GM20000 (cell line): Measurements from ENCODE around the gene SKI.

Source experiments
- DNase-seq: peaks from one replicate; pipeline ENCODE4 v3.0.0; 2012; ENCODE audit warnings: low spot score
- TF ChIP-seq, protein P1 (sequence below): IDR thresholded peaks from 2 replicates; pipeline ENCODE4 v1.5.1; 2012; ENCODE audit warnings: mild to moderate bottlenecking, control low read depth; ENCODE audit errors: extremely low read depth, missing control alignments

SKI gene

DNA sequence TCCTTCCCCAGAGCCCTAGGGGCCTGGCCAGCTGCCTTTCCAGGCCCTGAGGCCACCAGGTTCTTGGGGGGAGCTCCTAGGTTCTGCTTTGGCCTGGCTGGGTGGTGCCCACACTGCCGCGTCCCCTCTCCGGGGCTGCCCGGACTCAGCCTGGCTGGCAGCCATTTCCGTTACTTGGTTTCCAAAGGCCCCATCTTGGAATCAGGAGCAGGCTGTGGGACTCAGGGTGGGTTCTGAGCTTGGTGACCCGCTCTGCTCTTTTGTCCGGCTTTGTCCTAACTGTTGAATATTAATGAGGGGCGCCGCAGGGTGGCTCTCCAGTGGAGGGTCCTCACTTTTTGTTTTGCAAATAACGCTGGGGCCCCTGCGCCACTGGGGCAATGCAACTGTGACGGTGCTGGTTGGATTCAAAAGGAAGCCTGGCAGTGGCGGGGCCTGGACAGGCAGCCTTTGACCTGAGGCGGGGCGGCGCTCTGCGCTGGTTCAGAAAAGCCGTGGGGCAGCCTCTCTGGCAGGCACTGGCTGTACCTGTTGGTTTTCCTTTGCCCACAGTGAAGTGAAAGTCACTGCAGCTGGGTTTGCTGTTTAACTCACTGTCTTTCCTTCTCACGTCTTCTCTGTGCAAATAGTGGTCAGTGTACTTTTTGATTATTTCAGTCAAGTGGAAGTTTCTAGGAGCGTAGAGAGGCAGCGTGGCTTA is 20.2 kb downstream of the SKI start:
- TF ChIP-seq, protein P1, sequence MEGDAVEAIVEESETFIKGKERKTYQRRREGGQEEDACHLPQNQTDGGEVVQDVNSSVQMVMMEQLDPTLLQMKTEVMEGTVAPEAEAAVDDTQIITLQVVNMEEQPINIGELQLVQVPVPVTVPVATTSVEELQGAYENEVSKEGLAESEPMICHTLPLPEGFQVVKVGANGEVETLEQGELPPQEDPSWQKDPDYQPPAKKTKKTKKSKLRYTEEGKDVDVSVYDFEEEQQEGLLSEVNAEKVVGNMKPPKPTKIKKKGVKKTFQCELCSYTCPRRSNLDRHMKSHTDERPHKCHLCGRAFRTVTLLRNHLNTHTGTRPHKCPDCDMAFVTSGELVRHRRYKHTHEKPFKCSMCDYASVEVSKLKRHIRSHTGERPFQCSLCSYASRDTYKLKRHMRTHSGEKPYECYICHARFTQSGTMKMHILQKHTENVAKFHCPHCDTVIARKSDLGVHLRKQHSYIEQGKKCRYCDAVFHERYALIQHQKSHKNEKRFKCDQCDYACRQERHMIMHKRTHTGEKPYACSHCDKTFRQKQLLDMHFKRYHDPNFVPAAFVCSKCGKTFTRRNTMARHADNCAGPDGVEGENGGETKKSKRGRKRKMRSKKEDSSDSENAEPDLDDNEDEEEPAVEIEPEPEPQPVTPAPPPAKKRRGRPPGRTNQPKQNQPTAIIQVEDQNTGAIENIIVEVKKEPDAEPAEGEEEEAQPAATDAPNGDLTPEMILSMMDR, result no peak
- DNase-seq, result no peak

DNA sequence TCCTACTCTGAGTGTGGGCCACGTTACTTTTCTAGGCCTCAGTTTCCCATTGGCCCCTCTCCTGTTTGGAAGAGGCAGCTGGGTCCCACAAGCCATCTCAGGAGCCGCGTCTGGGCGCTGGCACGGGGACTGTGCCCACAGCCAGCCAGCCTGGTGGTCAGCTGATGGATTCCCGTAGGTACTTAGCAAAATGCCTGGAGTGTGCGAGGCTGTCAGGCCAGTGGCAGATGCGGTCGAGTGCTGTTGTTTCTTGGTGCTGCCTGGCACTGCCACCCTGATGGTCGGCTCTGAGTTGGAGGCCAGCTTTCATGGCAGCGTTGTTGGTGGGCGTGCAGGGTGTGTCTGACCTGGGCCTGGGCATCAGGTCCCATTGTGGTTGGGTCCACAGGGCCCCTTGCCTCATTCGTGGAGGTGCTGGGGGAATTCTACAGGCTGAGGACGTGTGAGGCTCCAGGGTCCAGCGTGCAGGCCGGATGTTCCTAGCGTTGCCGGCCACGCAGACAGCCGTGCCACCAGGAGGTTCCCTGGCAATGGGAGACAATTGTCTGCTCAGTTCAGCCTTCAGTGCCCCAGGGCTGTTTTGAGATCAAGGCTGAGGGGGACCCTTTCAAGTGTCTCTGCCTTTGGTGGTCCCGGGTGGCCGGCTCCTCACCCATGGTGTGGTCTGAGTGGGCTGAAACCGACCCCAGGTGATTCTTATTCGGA is 20.9 kb downstream of the SKI start:
- TF ChIP-seq, protein P1, result no peak
- DNase-seq, result no peak

DNA sequence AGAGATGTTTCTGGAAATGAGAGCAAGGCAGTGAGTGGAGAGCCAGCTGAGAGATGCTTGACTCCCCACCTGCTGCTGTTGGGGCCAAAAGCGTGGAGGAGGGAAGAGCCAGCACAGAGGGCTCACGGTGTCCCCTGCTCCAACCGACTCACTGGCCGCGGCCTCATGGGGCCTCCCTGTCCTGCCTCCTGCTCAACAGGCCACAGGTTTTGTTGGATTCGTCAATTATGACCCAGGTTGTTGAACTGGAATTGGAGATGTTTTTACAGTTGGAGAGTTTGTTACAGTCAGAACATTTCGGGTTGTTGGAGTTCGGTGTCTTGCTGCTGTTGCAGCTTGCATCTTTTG is 21.4 kb downstream of the SKI start:
- DNase-seq, result no peak
- TF ChIP-seq, protein P1, result no peak

DNA sequence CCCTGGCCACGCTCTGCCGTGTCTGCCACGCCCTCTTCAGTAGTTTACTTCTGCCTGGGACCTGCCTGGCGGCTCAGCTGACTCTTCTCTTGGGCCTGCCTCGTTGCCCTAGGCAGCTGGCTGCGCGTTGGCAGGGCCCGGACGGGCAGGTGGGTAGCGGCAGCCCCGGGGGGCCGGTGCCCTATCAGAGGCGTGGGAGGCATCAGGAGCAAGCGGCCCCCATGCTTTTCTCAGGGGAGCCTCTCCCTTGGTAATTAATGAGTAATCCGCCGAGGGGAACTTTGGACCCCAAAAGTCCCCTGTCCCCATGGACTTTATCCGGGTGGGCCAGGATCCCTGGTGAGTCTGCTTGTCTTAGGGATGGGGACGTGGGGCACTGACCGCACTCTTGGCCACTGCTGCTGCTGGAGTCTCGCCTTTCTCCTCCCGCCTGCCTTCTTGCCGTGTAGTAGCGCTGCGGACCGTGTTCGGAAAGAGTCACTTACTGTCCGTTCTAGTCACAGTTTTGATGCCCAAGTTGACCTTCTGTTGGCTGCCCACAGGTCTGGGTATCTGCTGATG is 22.7 kb downstream of the SKI start:
- TF ChIP-seq, protein P1, result no peak

DNA sequence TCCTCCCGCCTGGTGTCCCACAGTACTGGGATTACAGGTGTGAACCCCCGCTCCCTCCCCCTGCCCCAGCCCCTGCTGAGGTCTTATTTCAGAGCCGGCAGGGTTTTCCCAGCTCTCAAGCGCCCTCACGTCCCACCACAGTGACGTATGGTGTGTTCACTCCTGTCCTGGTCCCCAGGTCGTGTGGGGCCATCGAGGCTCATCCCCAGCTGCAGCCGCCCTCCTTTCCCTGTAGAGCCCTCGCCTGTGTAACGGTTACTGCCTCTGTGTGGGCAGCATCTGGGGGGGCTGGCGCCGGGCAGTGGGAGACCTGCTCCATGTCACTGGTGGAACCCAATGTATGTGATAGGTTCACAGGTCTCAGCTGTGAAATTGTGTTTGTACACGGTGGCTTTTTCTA is 23.2 kb downstream of the SKI start:
- TF ChIP-seq, protein P1, result no peak
- no peak for DNase-seq

More for the DNA sequence above, 22.7 kb downstream of the SKI start:
- DNase-seq, result no peak

DNA sequence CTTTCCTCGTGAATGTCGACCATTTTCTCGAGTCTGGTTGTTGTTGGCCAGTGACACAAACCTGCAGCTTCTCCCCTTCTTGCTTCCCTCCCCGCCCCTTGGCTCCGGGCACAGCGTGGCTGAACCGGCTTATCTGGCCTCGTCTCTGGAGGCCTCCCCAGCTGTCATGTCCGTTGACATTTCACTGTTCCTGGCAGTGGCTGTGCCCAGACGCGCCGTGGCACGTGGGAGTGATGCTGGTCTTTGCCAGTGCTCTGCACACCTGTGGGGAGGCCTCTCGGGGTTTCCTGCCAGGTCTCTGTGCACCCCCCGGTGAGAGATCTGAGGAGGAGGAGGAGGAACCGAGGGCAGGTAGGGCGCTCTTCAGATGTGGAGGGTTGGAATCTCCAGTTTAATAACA is 23.7 kb downstream of the SKI start:
- DNase-seq, result no peak
- TF ChIP-seq, protein P1, result no peak

DNA sequence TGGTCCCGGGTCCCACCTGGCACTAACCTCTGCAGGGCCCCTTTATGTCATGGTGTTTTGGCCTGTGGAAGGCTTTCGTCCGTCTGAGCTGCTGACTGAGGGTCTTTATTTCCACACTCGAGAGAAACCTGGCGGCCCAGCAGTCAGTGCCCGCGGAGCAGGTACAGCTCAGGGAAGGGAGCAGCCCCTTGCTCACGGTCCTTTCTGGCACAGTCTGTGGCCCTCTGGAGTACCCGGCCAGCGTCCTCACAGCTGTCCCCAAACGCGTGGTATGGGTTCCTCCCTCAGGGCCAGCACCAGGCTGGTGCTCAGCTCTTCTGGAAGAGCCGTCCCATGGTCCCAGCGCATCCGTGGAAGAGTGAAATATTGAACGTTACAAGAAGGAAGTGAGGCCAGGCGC is 24.3 kb downstream of the SKI start:
- DNase-seq, result no peak
- TF ChIP-seq, protein P1, result no peak
